Mucosa of gallbladder (tissue), 1 donor: Measurements from ENCODE around the gene SMCR8. TPM values are rescaled to one million over a fixed set of nuclear protein-coding genes. Genes with fewer than 3 reads are reported as not detected.
A peak's percentile ranks its signal among the peaks of the same experiment; 100 is the strongest.
"Not testable (repeated sequence)": the region's sequence is repeated elsewhere in the genome, so short reads cannot be mapped to it uniquely, and the experiment has no call there.

Experiments used
- DNase-seq: peaks from one replicate; pipeline ENCODE4 v3.0.0-alpha.2; 2020; ENCODE audit warnings: low spot score
- total RNA-seq: library from RNA; stranded (reverse); gene quantifications from one replicate; pipeline ENCODE4 v1.2.1, GENCODE V29; 2021
- donor health status: DM: no; HTN: no; CAD: no.

Gene SMCR8
- total RNA-seq, 1 donor from 2014 or later = 19.4 TPM

GRCh38 chr17:18361837-18362697 is 47.0 kb downstream of the SMCR8 start:
- DNase-seq = no peak

- DNase-seq = peak; percentile 57
Measured at GRCh38 chr17:18362698-18363100, 47.6 kb downstream of the SMCR8 start.

GRCh38 chr17:18363101-18364049 is 48.3 kb downstream of the SMCR8 start, which contains the start of gene SHMT1:
Gene SHMT1, minus strand, starts transcription at chr17:18363550. Its CDS starts 7,569 bp downstream, at chr17:18355981.
- peak; percentile 95 for DNase-seq

DNA sequence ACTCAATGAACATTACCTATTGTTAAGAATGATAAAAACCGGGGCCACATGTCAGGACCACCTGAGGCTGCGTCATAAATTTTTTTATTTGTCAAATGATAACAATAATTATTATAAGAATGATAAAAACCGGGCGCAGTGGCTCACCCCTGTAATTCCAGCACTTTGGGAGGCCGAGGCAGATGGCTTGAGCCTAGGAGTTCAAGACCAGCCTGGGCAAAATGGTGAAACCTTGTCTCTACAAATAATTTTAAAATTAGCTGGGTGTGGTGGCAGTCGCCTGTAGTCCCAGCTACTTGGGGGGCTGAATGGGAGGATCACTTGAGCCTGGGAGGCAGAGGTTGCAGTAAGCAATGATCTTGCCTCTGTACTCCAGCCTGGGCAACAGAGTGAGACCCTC is 49.1 kb downstream of the SMCR8 start:
- no peak for DNase-seq

DNA sequence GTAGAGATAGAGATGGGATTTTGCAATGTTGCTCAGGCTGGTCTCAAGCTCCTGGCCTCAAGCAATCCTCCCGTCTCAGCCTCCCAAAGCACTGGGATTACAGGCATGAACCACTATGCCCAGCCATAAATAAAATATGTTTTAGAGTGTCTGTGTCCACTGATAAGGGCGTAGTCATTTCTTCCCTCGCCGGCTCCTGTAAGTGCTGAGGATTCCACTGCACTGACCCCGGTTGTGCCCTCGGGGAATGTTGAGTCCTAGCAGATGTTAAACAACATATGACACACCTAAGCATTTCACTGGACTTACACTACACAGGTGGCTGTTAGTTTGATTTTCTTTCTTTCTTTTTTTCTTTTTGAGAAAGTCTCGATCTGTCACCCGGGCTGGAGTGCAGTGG is 53.9 kb downstream of the SMCR8 start:
- DNase-seq = no peak

GRCh38 chr17:18370761-18371160 is 55.7 kb downstream of the SMCR8 start:
- no peak for DNase-seq

DNA sequence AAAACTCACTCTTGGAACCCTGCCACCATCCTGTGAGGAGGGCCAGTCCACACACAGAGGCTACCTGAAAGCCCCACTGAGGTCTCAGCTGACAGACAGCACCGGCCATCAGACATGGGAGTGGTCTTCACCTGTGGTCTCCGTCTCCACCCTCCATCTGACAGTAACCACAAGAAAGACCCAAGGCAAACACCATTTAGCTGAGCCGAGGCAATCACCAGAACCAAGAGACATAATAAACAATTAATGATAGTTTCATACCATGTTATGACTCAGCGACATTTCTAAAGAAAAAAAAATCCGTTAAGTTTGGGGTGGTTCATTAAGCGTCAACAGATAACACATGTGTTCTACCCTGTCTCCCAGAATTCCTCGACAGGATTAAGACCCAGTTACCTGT is 56.4 kb downstream of the SMCR8 start:
- no peak for DNase-seq

DNA sequence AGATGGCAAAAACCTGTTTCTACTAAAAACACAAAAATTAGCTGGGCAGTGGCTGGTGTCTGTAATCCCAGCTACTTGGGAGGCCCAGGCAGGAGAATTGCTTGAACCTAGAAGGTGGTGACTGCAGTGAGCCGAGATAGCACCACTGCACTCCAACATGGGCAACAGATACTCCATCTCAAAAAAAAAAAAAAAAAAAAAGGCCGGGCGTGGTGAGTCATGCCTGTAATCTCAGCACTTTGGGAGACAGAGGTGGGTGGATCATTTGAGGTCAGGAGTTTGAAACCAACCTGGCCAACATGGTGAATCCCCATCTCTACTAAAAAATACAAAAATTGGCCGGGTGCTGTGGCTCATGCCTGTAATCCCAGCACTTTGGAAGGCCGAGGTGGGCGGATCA is 58.1 kb downstream of the SMCR8 start:
- DNase-seq = not testable (repeated sequence)

DNA sequence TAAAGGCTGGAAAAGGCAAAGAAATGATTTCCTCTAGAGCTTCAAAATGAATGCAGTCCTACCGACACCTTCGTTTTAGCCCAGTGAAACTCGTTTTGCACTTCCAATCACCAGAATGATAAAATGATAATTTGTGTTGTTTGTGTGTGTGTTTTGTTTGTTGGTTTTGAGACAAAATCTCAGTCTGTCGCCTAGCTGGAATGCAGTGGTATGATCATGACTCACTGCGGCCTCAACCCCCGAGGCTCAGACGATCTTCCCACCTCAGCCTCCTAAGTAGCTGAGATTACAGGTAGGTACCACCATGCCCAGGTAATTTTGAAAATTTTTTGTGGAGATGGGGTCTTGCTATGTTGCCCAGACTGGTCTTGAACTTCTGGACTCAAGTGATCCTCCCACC is 59.1 kb downstream of the SMCR8 start:
- DNase-seq = no peak

Other genes with a start within 250 kb of the SMCR8 start
- gene DRG2, start 227.3 kb upstream of the SMCR8 start, total RNA-seq = 36.4 TPM
- 3.3 TPM for gene MYO15A, start 206.5 kb upstream of the SMCR8 start, total RNA-seq
- 123 TPM for gene ALKBH5, start 131.5 kb upstream of the SMCR8 start, total RNA-seq
- 19.6 TPM for gene LLGL1, start 89.7 kb upstream of the SMCR8 start, total RNA-seq
- gene FLII, start 56.6 kb upstream of the SMCR8 start, total RNA-seq = 290 TPM
- 22.8 TPM for gene MIEF2, start 54.6 kb upstream of the SMCR8 start, total RNA-seq
- 25.6 TPM for gene TOP3A, start 299 bp upstream of the SMCR8 start, total RNA-seq
- gene SHMT1, start 48.3 kb downstream of the SMCR8 start, total RNA-seq = 28.0 TPM
- 0.14 TPM for gene EVPLL, start 62.5 kb downstream of the SMCR8 start, total RNA-seq
- 8.8 TPM for gene LGALS9C, start 161.5 kb downstream of the SMCR8 start, total RNA-seq